Upper lobe of left lung (tissue), 4 donors: ENCODE measurements around the gene ZNG1F.
"Not testable (repeated sequence)": the region's sequence is repeated elsewhere in the genome, so short reads cannot be mapped to it uniquely, and the experiment has no call there.

Source experiments
- EP300 ChIP-seq, 4 donors: sonication (generic); formaldehyde crosslinking; IDR thresholded peaks; one replicate each; pipeline ENCODE4 v1.5.1; 2017; ENCODE audit warnings: antibody characterized with exemption in 4 of 4, control low read depth in 2 of 4
- TF ChIP-seq, protein P1 (sequence below), 6 experiments: fragments of 450-650 bp in 4 of 6; fragments of 200-600 bp in 2 of 6; sonication (generic) in 2 of 6; IDR thresholded peaks; one replicate each; pipeline ENCODE4 v1.5.1; 2016 to 2019; ENCODE audit warnings: antibody characterized with exemption in 6 of 6

DNA sequence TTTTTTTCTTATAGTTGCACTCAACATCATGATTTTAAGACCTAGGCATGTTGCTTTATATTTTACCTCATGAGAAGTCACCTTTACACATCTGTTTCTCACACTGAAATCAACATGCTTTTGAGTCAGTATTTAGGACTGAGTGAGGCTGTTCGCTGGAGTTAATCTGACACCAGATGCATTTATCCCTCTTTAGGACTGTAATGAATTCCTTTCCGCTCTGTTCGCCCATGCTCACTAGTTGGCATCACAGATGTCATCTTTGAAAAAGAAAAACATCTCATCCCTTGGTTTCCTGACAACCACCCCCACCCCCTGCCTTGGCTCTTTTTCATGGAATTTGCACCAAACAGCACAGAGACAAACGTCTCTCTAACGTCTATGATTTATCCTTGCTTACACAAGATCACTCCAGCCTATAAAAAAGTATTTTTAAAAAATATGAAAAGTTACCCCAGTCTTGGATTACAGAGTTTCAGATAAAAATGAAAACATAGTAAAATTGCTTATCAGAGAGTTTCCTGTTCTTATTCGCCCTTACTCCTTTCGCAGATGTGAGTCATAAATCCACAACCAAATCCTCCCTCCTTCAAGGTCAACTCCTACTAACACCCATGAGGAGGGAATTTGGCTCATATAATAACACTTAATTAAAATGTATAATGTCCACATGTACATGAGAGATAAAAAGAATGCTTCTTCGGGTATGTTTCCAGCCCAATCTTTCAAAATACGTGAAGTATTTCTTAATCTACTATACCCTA lies 94.9 kb downstream of the ZNG1F start:
- TF ChIP-seq EP300 (IDR thresholded peaks at IDR 0.05) = not testable (repeated sequence)
- TF ChIP-seq, protein P1, sequence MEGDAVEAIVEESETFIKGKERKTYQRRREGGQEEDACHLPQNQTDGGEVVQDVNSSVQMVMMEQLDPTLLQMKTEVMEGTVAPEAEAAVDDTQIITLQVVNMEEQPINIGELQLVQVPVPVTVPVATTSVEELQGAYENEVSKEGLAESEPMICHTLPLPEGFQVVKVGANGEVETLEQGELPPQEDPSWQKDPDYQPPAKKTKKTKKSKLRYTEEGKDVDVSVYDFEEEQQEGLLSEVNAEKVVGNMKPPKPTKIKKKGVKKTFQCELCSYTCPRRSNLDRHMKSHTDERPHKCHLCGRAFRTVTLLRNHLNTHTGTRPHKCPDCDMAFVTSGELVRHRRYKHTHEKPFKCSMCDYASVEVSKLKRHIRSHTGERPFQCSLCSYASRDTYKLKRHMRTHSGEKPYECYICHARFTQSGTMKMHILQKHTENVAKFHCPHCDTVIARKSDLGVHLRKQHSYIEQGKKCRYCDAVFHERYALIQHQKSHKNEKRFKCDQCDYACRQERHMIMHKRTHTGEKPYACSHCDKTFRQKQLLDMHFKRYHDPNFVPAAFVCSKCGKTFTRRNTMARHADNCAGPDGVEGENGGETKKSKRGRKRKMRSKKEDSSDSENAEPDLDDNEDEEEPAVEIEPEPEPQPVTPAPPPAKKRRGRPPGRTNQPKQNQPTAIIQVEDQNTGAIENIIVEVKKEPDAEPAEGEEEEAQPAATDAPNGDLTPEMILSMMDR (IDR thresholded peaks at IDR 0.05) = not testable (repeated sequence)
